ENCODE results near the gene NSMCE1. TPM values are rescaled to one million over a fixed set of nuclear protein-coding genes. Genes with fewer than 3 reads are reported as not detected.
"Not testable (repeated sequence)": the region's sequence is repeated elsewhere in the genome, so short reads cannot be mapped to it uniquely, and the experiment has no call there.

The NSMCE1 gene
- total RNA-seq, 1 donor from 2014 or later, result 186 TPM

- intact Hi-C loops (cut with micrococcal nuclease), result loop anchor here (1.0 to 2.0 kb wide), 9 partner anchors 9 to 95 kb away; no protein-coding TSS in a partner anchor
- H3K36me3 Mint-ChIP-seq (ENCODE audit: low read depth), result peaks cover 30% of the 10 kb centered on the region
- H3K4me3 Mint-ChIP-seq (ENCODE audit: low read depth), result peak overlapping the region; percentile 51
- peak; percentile 53 for DNase-seq (ENCODE audit: low spot score)
- peaks cover 64% of the 10 kb centered on the region for H3K4me1 Mint-ChIP-seq (ENCODE audit: low read depth)
- no peaks in the 10 kb centered on the region for H3K27me3 Mint-ChIP-seq (ENCODE audit: low read depth)
- H3K9me3 Mint-ChIP-seq, result peaks cover 8% of the 10 kb centered on the region
- H3K27ac Mint-ChIP-seq, result peak overlapping the region; percentile 98
Observed at GRCh38 chr16:27273670-27274423, 5.3 kb upstream of the NSMCE1 start.

- Mint-ChIP-seq H3K4me3 (ENCODE audit: low read depth) (peak overlapping the region; percentile 51), H3K9me3 (peaks cover 8% of the 10 kb centered on the region), H3K4me1 (ENCODE audit: low read depth) (peaks cover 64% of the 10 kb centered on the region), H3K27ac (peak overlapping the region; percentile 98), H3K36me3 (ENCODE audit: low read depth) (peaks cover 35% of the 10 kb centered on the region), H3K27me3 (ENCODE audit: low read depth) (no peaks in the 10 kb centered on the region)
- intact Hi-C loops (cut with micrococcal nuclease), result loop anchor here (2.0 kb wide), 1 partner anchor 94 kb away; no protein-coding TSS in a partner anchor
- no peak for DNase-seq (ENCODE audit: low spot score)
Observed at GRCh38 chr16:27273330-27273669, 4.7 kb upstream of the NSMCE1 start.

- not testable (repeated sequence) for H3K4me3 Mint-ChIP-seq (ENCODE audit: low read depth); DNase-seq (ENCODE audit: low spot score); H3K27me3 Mint-ChIP-seq (ENCODE audit: low read depth); H3K9me3 Mint-ChIP-seq
- peaks cover 66% of the 10 kb centered on the region for H3K4me1 Mint-ChIP-seq (ENCODE audit: low read depth)
- intact Hi-C loops (cut with micrococcal nuclease), result loop anchor here (2.0 kb wide), 1 partner anchor 94 kb away; no protein-coding TSS in a partner anchor
- peaks cover 40% of the 10 kb centered on the region for H3K36me3 Mint-ChIP-seq (ENCODE audit: low read depth)
- H3K27ac Mint-ChIP-seq, result peak overlapping the region; percentile 99
Observed at GRCh38 chr16:27272697-27273096, 4.1 kb upstream of the NSMCE1 start.

GRCh38 chr16:27272076-27272475 is 3.5 kb upstream of the NSMCE1 start:
- Mint-ChIP-seq H3K36me3 (ENCODE audit: low read depth) (peaks cover 46% of the 10 kb centered on the region), H3K9me3 (peaks cover 8% of the 10 kb centered on the region), H3K27me3 (ENCODE audit: low read depth) (no peaks in the 10 kb centered on the region), H3K4me3 (ENCODE audit: low read depth) (peak overlapping the region; percentile 75), H3K27ac (peak overlapping the region; percentile 99), H3K4me1 (ENCODE audit: low read depth) (peaks cover 69% of the 10 kb centered on the region)
- no peak for DNase-seq (ENCODE audit: low spot score)
- intact Hi-C loops (cut with micrococcal nuclease), result loop anchor here (2.0 kb wide), 1 partner anchor 93 kb away; no protein-coding TSS in a partner anchor

- DNase-seq (ENCODE audit: low spot score), result no peak
- no peaks in the 10 kb centered on the region for H3K27me3 Mint-ChIP-seq (ENCODE audit: low read depth)
- intact Hi-C loops (cut with micrococcal nuclease), result no loop called here
- H3K36me3 Mint-ChIP-seq (ENCODE audit: low read depth), result peaks cover 49% of the 10 kb centered on the region
- peaks cover 4% of the 10 kb centered on the region for H3K9me3 Mint-ChIP-seq
- peak overlapping the region; percentile 98 for H3K27ac Mint-ChIP-seq
- H3K4me3 Mint-ChIP-seq (ENCODE audit: low read depth), result peak overlapping the region; percentile 98
- peaks cover 63% of the 10 kb centered on the region for H3K4me1 Mint-ChIP-seq (ENCODE audit: low read depth)
Observed at GRCh38 chr16:27270349-27270748, 1.8 kb upstream of the NSMCE1 start.

- peaks cover 56% of the 10 kb centered on the region for H3K36me3 Mint-ChIP-seq (ENCODE audit: low read depth)
- no peak for DNase-seq (ENCODE audit: low spot score)
- peak overlapping the region; percentile 98 for H3K4me3 Mint-ChIP-seq (ENCODE audit: low read depth)
- H3K27ac Mint-ChIP-seq, result peak overlapping the region; percentile 98
- intact Hi-C loops (cut with micrococcal nuclease), result no loop called here
- H3K9me3 Mint-ChIP-seq, result peaks cover 4% of the 10 kb centered on the region
- H3K27me3 Mint-ChIP-seq (ENCODE audit: low read depth), result no peaks in the 10 kb centered on the region
- peaks cover 66% of the 10 kb centered on the region for H3K4me1 Mint-ChIP-seq (ENCODE audit: low read depth)
Observed at GRCh38 chr16:27269300-27270150, 953 bp upstream of the NSMCE1 start.

- Mint-ChIP-seq H3K27me3 (ENCODE audit: low read depth) (no peaks in the 10 kb centered on the region), H3K27ac (peak overlapping the region; percentile 79), H3K4me3 (ENCODE audit: low read depth) (peak overlapping the region; percentile 98), H3K4me1 (ENCODE audit: low read depth) (peaks cover 73% of the 10 kb centered on the region), H3K36me3 (ENCODE audit: low read depth) (peaks cover 78% of the 10 kb centered on the region), H3K9me3 (peaks cover 8% of the 10 kb centered on the region)
- DNase-seq (ENCODE audit: low spot score), result no peak
- intact Hi-C loops (cut with micrococcal nuclease), result no loop called here
Observed at GRCh38 chr16:27267037-27267677, 1.4 kb downstream of the NSMCE1 start.

- no peaks in the 10 kb centered on the region for H3K27me3 Mint-ChIP-seq (ENCODE audit: low read depth)
- intact Hi-C loops (cut with micrococcal nuclease), result no loop called here
- H3K27ac Mint-ChIP-seq, result peak overlapping the region; percentile 44
- H3K36me3 Mint-ChIP-seq (ENCODE audit: low read depth), result peaks cover 74% of the 10 kb centered on the region
- H3K9me3 Mint-ChIP-seq, result peaks cover 6% of the 10 kb centered on the region
- H3K4me3 Mint-ChIP-seq (ENCODE audit: low read depth), result peak overlapping the region; percentile 65
- H3K4me1 Mint-ChIP-seq (ENCODE audit: low read depth), result peaks cover 67% of the 10 kb centered on the region
- DNase-seq (ENCODE audit: low spot score), result no peak
Observed at GRCh38 chr16:27265982-27266381, 2.6 kb downstream of the NSMCE1 start.

- H3K4me1 Mint-ChIP-seq (ENCODE audit: low read depth), result peaks cover 61% of the 10 kb centered on the region
- no peak for DNase-seq (ENCODE audit: low spot score)
- no peaks in the 10 kb centered on the region for H3K27me3 Mint-ChIP-seq (ENCODE audit: low read depth)
- H3K9me3 Mint-ChIP-seq, result peaks cover 6% of the 10 kb centered on the region
- intact Hi-C loops (cut with micrococcal nuclease), result no loop called here
- no peak overlapping the region for H3K4me3 Mint-ChIP-seq (ENCODE audit: low read depth)
- peaks cover 69% of the 10 kb centered on the region for H3K36me3 Mint-ChIP-seq (ENCODE audit: low read depth)
- H3K27ac Mint-ChIP-seq, result peak overlapping the region; percentile 66
Observed at GRCh38 chr16:27264151-27264550, 4.4 kb downstream of the NSMCE1 start.

GRCh38 chr16:27262904-27263423 is 5.6 kb downstream of the NSMCE1 start:
- intact Hi-C loops (cut with micrococcal nuclease), result loop anchor here (1.0 kb wide), 1 partner anchor 9 kb away; no protein-coding TSS in a partner anchor
- Mint-ChIP-seq H3K36me3 (ENCODE audit: low read depth) (peaks cover 70% of the 10 kb centered on the region), H3K27ac (peak overlapping the region; percentile 46), H3K4me3 (ENCODE audit: low read depth) (peak overlapping the region; percentile 13), H3K4me1 (ENCODE audit: low read depth) (peaks cover 68% of the 10 kb centered on the region)
- DNase-seq (ENCODE audit: low spot score); H3K9me3 Mint-ChIP-seq; H3K27me3 Mint-ChIP-seq (ENCODE audit: low read depth): not testable (repeated sequence)

- intact Hi-C loops (cut with micrococcal nuclease), result no loop called here
- Mint-ChIP-seq H3K4me1 (ENCODE audit: low read depth) (peaks cover 78% of the 10 kb centered on the region), H3K9me3 (peaks cover 6% of the 10 kb centered on the region), H3K27ac (peak overlapping the region; percentile 1), H3K36me3 (ENCODE audit: low read depth) (peaks cover 74% of the 10 kb centered on the region), H3K27me3 (ENCODE audit: low read depth) (no peaks in the 10 kb centered on the region), H3K4me3 (ENCODE audit: low read depth) (no peak overlapping the region)
- no peak for DNase-seq (ENCODE audit: low spot score)
Observed at GRCh38 chr16:27259710-27260109, 8.9 kb downstream of the NSMCE1 start.

GRCh38 chr16:27258241-27258734 is 10.3 kb downstream of the NSMCE1 start:
- peaks cover 72% of the 10 kb centered on the region for H3K36me3 Mint-ChIP-seq (ENCODE audit: low read depth)
- peaks cover 78% of the 10 kb centered on the region for H3K4me1 Mint-ChIP-seq (ENCODE audit: low read depth)
- no peak overlapping the region for H3K4me3 Mint-ChIP-seq (ENCODE audit: low read depth)
- no peaks in the 10 kb centered on the region for H3K27me3 Mint-ChIP-seq (ENCODE audit: low read depth)
- intact Hi-C loops (cut with micrococcal nuclease), result no loop called here
- peaks cover 5% of the 10 kb centered on the region for H3K9me3 Mint-ChIP-seq
- DNase-seq (ENCODE audit: low spot score), result no peak
- H3K27ac Mint-ChIP-seq, result peak overlapping the region; percentile 76
